Right lobe of liver (tissue), 4 donors: ENCODE data around the gene BYSL.

ENCODE experiments used
- CTCF ChIP-seq, 4 donors: fragments of 200-600 bp in 3 of 4; fragments of 450-650 bp in 1 of 4; IDR thresholded peaks; one replicate each; pipeline versions ENCODE4 v1.5.1 to v1.8.0; 2016 to 2022; ENCODE audit warnings: antibody characterized with exemption in 4 of 4, mild to moderate bottlenecking in 2 of 4
- POLR2A ChIP-seq: fragments of 450-650 bp; IDR thresholded peaks from one replicate; pipeline ENCODE4 v1.6.1; 2017; ENCODE audit warnings: antibody characterized with exemption, mild to moderate bottlenecking
- donor health status: DM: no; HTN: no; CAD: no.
- donor health status: DM: no; HTN: no; CAD: no.
- donor health status: DM: no; HTN: yes; CAD: no.

GRCh38 chr6:41878961-41879405 lies 42.3 kb upstream of the BYSL start:
- TF ChIP-seq CTCF (IDR thresholded peaks at IDR 0.05): no peak
- TF ChIP-seq POLR2A: no peak
